WTC11 (cell line): ENCODE results near the gene BPIFA2.

Source experiments
- RELA ChIP-seq: sonication (generic); formaldehyde crosslinking; IDR thresholded peaks from 2 replicates; pipeline ENCODE4 v1.8.1; 2022; ENCODE audit warnings: missing genetic modification reagents, mild to moderate bottlenecking, borderline replicate concordance
- TEAD1 ChIP-seq: sonication (generic); formaldehyde crosslinking; IDR thresholded peaks from 2 replicates; pipeline ENCODE4 v1.8.0; 2022; ENCODE audit warnings: mild to moderate bottlenecking, missing genetic modification reagents
- TF ChIP-seq, protein P1 (sequence below): fragments of 200-600 bp; IDR thresholded peaks from 2 replicates; pipeline ENCODE4 v1.8.0; 2022; ENCODE audit warnings: antibody characterized with exemption

DNA sequence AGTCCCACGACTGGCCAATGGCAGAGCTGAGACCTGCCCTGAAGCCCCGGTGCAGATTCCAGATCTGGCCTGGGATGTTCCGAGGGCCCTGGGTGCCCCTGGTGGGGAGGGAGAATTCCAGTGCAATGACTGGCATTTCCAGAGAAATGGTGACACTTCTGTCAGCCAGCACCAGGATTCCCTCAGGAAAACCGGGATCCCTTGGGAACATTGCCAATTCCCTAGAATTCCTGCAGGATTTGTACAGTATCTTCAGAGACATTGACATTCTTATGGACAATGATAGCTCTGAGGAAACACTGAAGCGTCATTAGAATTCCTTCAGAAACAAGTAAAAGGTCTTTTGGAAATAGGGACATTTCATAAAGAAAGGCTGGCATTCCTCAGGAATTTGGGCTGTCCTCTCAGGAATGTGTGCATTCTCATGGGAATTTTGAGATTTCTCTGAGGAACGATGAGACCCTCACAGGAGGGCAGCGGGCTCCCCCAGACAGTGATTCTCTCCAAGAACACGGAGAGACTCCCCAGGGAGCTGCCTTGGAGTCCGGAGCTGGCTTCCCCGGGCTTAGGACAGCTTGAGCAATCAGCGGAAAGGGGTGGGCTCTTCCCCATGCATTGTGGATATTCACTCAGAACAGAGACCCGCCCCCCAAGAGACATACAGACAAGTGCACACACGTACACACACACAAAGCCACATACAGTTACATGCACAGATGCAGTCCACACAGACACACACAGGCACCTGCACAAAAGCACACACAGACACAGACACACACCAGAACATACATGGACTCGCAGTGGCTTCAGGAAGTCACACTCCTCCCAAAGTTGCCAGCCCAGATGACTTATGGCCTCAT, 35.2 kb upstream of the BPIFA2 start:
- TF ChIP-seq, protein P1, sequence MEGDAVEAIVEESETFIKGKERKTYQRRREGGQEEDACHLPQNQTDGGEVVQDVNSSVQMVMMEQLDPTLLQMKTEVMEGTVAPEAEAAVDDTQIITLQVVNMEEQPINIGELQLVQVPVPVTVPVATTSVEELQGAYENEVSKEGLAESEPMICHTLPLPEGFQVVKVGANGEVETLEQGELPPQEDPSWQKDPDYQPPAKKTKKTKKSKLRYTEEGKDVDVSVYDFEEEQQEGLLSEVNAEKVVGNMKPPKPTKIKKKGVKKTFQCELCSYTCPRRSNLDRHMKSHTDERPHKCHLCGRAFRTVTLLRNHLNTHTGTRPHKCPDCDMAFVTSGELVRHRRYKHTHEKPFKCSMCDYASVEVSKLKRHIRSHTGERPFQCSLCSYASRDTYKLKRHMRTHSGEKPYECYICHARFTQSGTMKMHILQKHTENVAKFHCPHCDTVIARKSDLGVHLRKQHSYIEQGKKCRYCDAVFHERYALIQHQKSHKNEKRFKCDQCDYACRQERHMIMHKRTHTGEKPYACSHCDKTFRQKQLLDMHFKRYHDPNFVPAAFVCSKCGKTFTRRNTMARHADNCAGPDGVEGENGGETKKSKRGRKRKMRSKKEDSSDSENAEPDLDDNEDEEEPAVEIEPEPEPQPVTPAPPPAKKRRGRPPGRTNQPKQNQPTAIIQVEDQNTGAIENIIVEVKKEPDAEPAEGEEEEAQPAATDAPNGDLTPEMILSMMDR = no peak
- TF ChIP-seq TEAD1 (CRISPR knock-in tag) (no peak), RELA (CRISPR knock-in tag) (no peak)
